ENCODE measurements around the gene TSBP1. TPM values are rescaled to one million over a fixed set of nuclear protein-coding genes. Genes with fewer than 3 reads are reported as not detected.

The TSBP1 gene, protein sequence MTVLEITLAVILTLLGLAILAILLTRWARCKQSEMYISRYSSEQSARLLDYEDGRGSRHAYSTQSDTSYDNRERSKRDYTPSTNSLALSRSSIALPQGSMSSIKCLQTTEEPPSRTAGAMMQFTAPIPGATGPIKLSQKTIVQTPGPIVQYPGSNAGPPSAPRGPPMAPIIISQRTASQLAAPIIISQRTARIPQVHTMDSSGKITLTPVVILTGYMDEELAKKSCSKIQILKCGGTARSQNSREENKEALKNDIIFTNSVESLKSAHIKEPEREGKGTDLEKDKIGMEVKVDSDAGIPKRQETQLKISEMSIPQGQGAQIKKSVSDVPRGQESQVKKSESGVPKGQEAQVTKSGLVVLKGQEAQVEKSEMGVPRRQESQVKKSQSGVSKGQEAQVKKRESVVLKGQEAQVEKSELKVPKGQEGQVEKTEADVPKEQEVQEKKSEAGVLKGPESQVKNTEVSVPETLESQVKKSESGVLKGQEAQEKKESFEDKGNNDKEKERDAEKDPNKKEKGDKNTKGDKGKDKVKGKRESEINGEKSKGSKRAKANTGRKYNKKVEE
- not detected for total RNA-seq

GRCh38 chr6:32371803-32372202 lies at the start of gene TSBP1:
Gene TSBP1, minus strand, starts transcription at chr6:32371903. Its CDS starts 197 bp downstream, at chr6:32371706.
- Mint-ChIP-seq H3K27me3 (ENCODE audit: low read depth) (peaks cover 26% of the 10 kb centered on the region), H3K4me1 (ENCODE audit: low read depth) (peaks cover 6% of the 10 kb centered on the region), H3K9me3 (no peaks in the 10 kb centered on the region), H3K27ac (no peak within 1 kb of the TSS), H3K4me3 (no peak within 1 kb of the TSS), H3K36me3 (ENCODE audit: low read depth) (no peaks in the 10 kb centered on the region)
- CTCF ChIA-PET, result interaction anchor here (0.8 kb wide), 1 partner anchor 12 kb away, joined by 3 read pairs; no protein-coding TSS in a partner anchor
- no peak for DNase-seq
- intact Hi-C loops (cut with micrococcal nuclease), result no loop called here

- no peaks in the 10 kb centered on the region for H3K9me3 Mint-ChIP-seq
- intact Hi-C loops (cut with micrococcal nuclease), result no loop called here
- H3K27me3 Mint-ChIP-seq (ENCODE audit: low read depth), result peaks cover 36% of the 10 kb centered on the region
- H3K36me3 Mint-ChIP-seq (ENCODE audit: low read depth), result no peaks in the 10 kb centered on the region
- DNase-seq, result no peak
- H3K4me3 Mint-ChIP-seq, result no peak overlapping the region
- CTCF ChIA-PET, result interaction anchor here (0.7 to 3.9 kb wide), 7 partner anchors 72 to 383 kb away, joined by 3 to 26 read pairs (median 3); no protein-coding TSS in a partner anchor
- H3K4me1 Mint-ChIP-seq (ENCODE audit: low read depth), result peaks cover 7% of the 10 kb centered on the region
- H3K27ac Mint-ChIP-seq, result no peak overlapping the region
These were observed 44.3 kb upstream of the TSBP1 start for GRCh38 chr6:32416036-32416435.

- peaks cover 34% of the 10 kb centered on the region for H3K27me3 Mint-ChIP-seq (ENCODE audit: low read depth)
- intact Hi-C loops (cut with micrococcal nuclease), result loop anchor here (1.0 to 2.0 kb wide), 2 partner anchors 17 to 277 kb away; no protein-coding TSS in a partner anchor
These were observed 43.9 kb upstream of the TSBP1 start for GRCh38 chr6:32415521-32416019.

GRCh38 chr6:32413427-32414047 lies 41.8 kb upstream of the TSBP1 start:
- no peak overlapping the region for H3K4me3 Mint-ChIP-seq
- intact Hi-C loops (cut with micrococcal nuclease), result loop anchor here (1.0 to 2.0 kb wide), 6 partner anchors 19 to 455 kb away; no protein-coding TSS in a partner anchor
- H3K9me3 Mint-ChIP-seq, result no peaks in the 10 kb centered on the region
- peaks cover 29% of the 10 kb centered on the region for H3K27me3 Mint-ChIP-seq (ENCODE audit: low read depth)
- no peak overlapping the region for H3K27ac Mint-ChIP-seq
- peak; percentile 92 for DNase-seq
- CTCF ChIA-PET, result interaction anchor here (0.6 to 4.4 kb wide), 31 partner anchors 10 to 455 kb away, joined by 3 to 48 read pairs (median 4); partner anchors contain the start of gene TAP2
- H3K36me3 Mint-ChIP-seq (ENCODE audit: low read depth), result no peaks in the 10 kb centered on the region
- peaks cover 2% of the 10 kb centered on the region for H3K4me1 Mint-ChIP-seq (ENCODE audit: low read depth)

More at GRCh38 chr6:32415521-32416019, 43.9 kb upstream of the TSBP1 start:
- CTCF ChIA-PET, result interaction anchor here (1.0 to 4.4 kb wide), 10 partner anchors 12 to 384 kb away, joined by 3 to 48 read pairs (median 8); no protein-coding TSS in a partner anchor
- Mint-ChIP-seq H3K36me3 (ENCODE audit: low read depth) (no peaks in the 10 kb centered on the region), H3K4me1 (ENCODE audit: low read depth) (peaks cover 7% of the 10 kb centered on the region), H3K4me3 (no peak overlapping the region), H3K9me3 (no peaks in the 10 kb centered on the region), H3K27ac (no peak overlapping the region)
- peak; percentile 90 for DNase-seq

GRCh38 chr6:32411566-32412327 lies 40.0 kb upstream of the TSBP1 start:
- H3K9me3 Mint-ChIP-seq, result no peaks in the 10 kb centered on the region
- no peaks in the 10 kb centered on the region for H3K36me3 Mint-ChIP-seq (ENCODE audit: low read depth)
- H3K4me1 Mint-ChIP-seq (ENCODE audit: low read depth), result peaks cover 2% of the 10 kb centered on the region
- peaks cover 25% of the 10 kb centered on the region for H3K27me3 Mint-ChIP-seq (ENCODE audit: low read depth)
- H3K4me3 Mint-ChIP-seq, result no peak overlapping the region
- no peak overlapping the region for H3K27ac Mint-ChIP-seq
- DNase-seq, result no peak
- intact Hi-C loops (cut with micrococcal nuclease), result no loop called here
- CTCF ChIA-PET, result interaction anchor here (1.0 to 4.4 kb wide), 5 partner anchors 10 to 291 kb away, joined by 3 to 48 read pairs (median 4); no protein-coding TSS in a partner anchor

DNA sequence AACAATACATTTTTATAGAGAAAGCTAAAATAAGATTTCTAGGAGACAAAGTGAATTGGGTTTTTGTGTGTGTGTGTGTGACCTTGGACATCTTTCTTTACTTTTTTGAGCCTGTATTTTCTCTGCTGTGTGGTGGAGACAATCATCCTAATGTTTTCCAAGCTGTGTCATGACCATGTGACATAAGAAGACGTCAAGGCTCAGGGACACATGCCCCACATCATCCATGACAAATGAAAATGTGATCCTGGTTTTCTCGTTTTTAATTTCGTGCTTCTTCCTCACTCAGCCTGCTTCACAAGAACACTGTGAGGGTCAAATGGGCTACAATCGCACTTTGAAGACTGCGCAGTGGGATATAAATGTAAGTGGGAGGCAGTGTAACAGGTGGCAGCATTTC lies 39.2 kb upstream of the TSBP1 start:
- CTCF ChIA-PET, result interaction anchor here (1.0 to 1.6 kb wide), 4 partner anchors 10 to 457 kb away, joined by 4 to 5 read pairs (median 4); no protein-coding TSS in a partner anchor
- intact Hi-C loops (cut with micrococcal nuclease), result no loop called here
- no peaks in the 10 kb centered on the region for H3K36me3 Mint-ChIP-seq (ENCODE audit: low read depth)

GRCh38 chr6:32406857-32407256 lies 35.2 kb upstream of the TSBP1 start, which contains the start of gene BTNL2:
Gene BTNL2, minus strand, starts transcription at chr6:32407181. Its CDS starts 58 bp downstream, at chr6:32407123.
- Mint-ChIP-seq H3K4me3 (no peak within 1 kb of the TSS), H3K4me1 (ENCODE audit: low read depth) (no peaks in the 10 kb centered on the region), H3K27ac (no peak within 1 kb of the TSS), H3K27me3 (ENCODE audit: low read depth) (peaks cover 17% of the 10 kb centered on the region), H3K36me3 (ENCODE audit: low read depth) (no peaks in the 10 kb centered on the region), H3K9me3 (no peaks in the 10 kb centered on the region)
- DNase-seq, result no peak
- intact Hi-C loops (cut with micrococcal nuclease), result no loop called here
- CTCF ChIA-PET, result interaction anchor here (0.5 to 1.0 kb wide), 4 partner anchors 158 to 1123 kb away, joined by 3 read pairs; no protein-coding TSS in a partner anchor

More for the DNA sequence above, 39.2 kb upstream of the TSBP1 start:
- peaks cover 26% of the 10 kb centered on the region for H3K27me3 Mint-ChIP-seq (ENCODE audit: low read depth)
- no peaks in the 10 kb centered on the region for H3K9me3 Mint-ChIP-seq
- H3K4me3 Mint-ChIP-seq, result no peak overlapping the region
- H3K27ac Mint-ChIP-seq, result no peak overlapping the region
- H3K4me1 Mint-ChIP-seq (ENCODE audit: low read depth), result peaks cover 2% of the 10 kb centered on the region
- DNase-seq, result no peak

GRCh38 chr6:32406197-32406596 lies 34.5 kb upstream of the TSBP1 start:
- Mint-ChIP-seq H3K4me1 (ENCODE audit: low read depth) (no peaks in the 10 kb centered on the region), H3K9me3 (no peaks in the 10 kb centered on the region), H3K27ac (no peak overlapping the region), H3K27me3 (ENCODE audit: low read depth) (peaks cover 17% of the 10 kb centered on the region), H3K4me3 (no peak overlapping the region), H3K36me3 (ENCODE audit: low read depth) (no peaks in the 10 kb centered on the region)
- no peak for DNase-seq
- CTCF ChIA-PET, result interaction anchor here (0.7 to 1.0 kb wide), 3 partner anchors 158 to 368 kb away, joined by 3 read pairs; no protein-coding TSS in a partner anchor
- intact Hi-C loops (cut with micrococcal nuclease), result no loop called here

DNA sequence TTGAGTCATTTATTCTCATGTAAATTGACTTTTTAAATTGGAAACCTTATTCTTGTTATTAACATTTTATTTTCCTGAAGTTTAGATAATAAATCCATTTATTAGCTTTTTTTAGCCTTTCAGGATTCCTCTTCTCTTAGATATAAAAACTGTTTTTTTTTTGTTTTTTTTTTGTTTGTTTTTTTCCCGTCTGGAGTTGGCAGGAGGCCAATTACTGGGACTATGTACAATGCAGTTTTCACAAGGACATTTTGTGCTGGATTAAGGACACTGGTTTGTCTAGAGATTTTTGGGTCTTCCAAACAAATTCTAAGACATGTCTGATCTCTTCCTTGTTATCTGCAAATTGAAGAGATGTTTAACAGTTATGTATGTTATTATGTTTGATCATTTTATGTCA lies 34.0 kb upstream of the TSBP1 start:
- CTCF ChIA-PET, result interaction anchor here (1.0 kb wide), 1 partner anchor 286 kb away, joined by 3 read pairs; no protein-coding TSS in a partner anchor
- H3K4me3 Mint-ChIP-seq, result no peak overlapping the region
- no peak overlapping the region for H3K27ac Mint-ChIP-seq
- DNase-seq, result no peak
- H3K36me3 Mint-ChIP-seq (ENCODE audit: low read depth), result no peaks in the 10 kb centered on the region
- no peaks in the 10 kb centered on the region for H3K9me3 Mint-ChIP-seq
- peaks cover 17% of the 10 kb centered on the region for H3K27me3 Mint-ChIP-seq (ENCODE audit: low read depth)
- intact Hi-C loops (cut with micrococcal nuclease), result no loop called here
- no peaks in the 10 kb centered on the region for H3K4me1 Mint-ChIP-seq (ENCODE audit: low read depth)

GRCh38 chr6:32402812-32403211 lies 31.1 kb upstream of the TSBP1 start:
- Mint-ChIP-seq H3K4me1 (ENCODE audit: low read depth) (no peaks in the 10 kb centered on the region), H3K4me3 (no peak overlapping the region), H3K9me3 (no peaks in the 10 kb centered on the region), H3K27me3 (ENCODE audit: low read depth) (peaks cover 17% of the 10 kb centered on the region), H3K27ac (no peak overlapping the region), H3K36me3 (ENCODE audit: low read depth) (no peaks in the 10 kb centered on the region)
- no peak for DNase-seq
- CTCF ChIA-PET, result interaction anchor here (2.3 to 2.5 kb wide), 2 partner anchors 11 to 157 kb away, joined by 7 to 11 read pairs; no protein-coding TSS in a partner anchor
- intact Hi-C loops (cut with micrococcal nuclease), result no loop called here

DNA sequence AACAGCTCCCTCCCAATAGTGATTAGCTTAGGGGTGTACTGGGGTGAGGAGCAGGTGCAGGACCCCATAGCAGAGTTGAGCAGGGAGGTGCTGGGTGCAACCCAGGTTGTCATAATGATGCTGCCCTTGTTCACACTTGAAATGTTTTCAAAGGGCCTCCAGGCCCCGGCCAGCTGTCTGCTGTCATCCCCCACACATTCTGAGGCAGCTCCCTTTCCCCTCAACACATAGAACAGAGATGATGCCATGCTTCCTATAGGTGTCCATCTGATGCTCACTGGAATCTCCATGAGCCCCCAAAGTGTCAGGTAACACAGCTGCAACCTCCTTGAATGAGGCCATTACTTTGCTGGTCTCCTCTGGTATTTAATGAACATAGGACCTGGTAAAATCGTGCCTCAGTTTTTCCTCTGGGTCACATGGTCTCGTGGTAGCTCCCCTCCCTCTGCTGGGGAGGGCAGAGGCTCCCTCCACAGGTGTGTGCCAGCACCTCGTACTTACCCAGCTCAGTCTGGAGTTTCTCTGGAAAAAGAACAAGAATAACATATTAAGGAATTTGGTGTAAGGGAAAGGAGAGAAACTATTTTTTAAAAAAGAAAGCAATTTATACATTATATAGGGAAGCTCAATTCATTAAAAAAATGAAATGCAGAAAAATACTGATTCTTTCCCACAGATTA lies 29.7 kb upstream of the TSBP1 start:
- no peak for DNase-seq
- peaks cover 17% of the 10 kb centered on the region for H3K27me3 Mint-ChIP-seq (ENCODE audit: low read depth)
- H3K4me1 Mint-ChIP-seq (ENCODE audit: low read depth), result peaks cover 3% of the 10 kb centered on the region
- intact Hi-C loops (cut with micrococcal nuclease), result no loop called here
- H3K4me3 Mint-ChIP-seq, result no peak overlapping the region
- no peak overlapping the region for H3K27ac Mint-ChIP-seq
- CTCF ChIA-PET, result interaction anchor here (0.6 to 2.5 kb wide), 5 partner anchors 9 to 400 kb away, joined by 3 to 8 read pairs (median 5); no protein-coding TSS in a partner anchor
- H3K36me3 Mint-ChIP-seq (ENCODE audit: low read depth), result no peaks in the 10 kb centered on the region
- H3K9me3 Mint-ChIP-seq, result no peaks in the 10 kb centered on the region
